ENCODE measurements around the gene C14orf119. TPM values are rescaled to one million over a fixed set of nuclear protein-coding genes. Genes with fewer than 3 reads are reported as not detected.

C14orf119 gene
- total RNA-seq, 1 donor from 2014 or later: 27.3 TPM

DNA sequence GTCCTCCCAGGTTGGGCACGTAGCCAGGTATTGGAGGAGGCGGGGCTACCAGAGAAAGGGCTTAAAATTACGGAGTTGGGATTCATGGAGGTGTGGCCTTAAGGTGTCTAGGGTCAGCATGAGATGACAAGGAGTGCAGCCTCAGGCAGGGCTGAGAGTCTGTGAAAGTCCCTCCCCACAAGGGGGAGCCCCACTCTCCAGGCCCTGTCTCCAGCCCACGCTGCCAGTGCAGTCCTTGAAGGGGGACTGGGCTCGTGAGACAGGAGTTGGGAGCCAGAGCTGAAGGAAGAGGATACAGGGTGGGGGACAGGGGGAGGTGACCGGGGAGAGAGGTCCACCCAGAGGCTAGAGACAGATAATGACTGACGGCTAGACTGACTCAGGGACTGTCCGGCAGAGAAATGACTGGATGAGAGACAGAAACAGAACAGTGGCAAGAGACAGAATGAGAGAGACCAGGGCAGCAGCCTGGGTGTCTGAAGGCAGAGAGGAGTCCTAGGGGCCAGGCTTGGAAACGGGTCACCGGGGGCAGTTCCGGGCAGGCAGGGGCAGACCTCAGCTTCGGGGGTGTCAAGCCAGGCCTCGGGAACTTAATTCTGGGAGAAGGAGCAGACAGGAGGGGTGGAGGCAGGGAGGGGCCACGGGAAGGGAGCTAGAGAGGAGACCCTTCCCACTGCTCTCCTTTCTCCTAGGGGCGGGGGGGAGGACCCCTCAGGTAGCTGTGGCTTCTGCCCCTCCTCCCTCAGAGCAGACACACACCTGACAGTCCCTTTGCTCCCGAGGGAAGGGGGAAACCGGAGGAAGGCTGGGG is 39.0 kb upstream of the C14orf119 start:
- peak overlapping the region; percentile 62 for H3K4me3 ChIP-seq (ENCODE audit: low read depth, low read length)
- DNase-seq (ENCODE audit: low read depth): no peak
- peak; percentile 84 for TF ChIP-seq CTCF (conservative IDR thresholded peaks at IDR 0.05; ENCODE audit: low read depth, low read length)

DNA sequence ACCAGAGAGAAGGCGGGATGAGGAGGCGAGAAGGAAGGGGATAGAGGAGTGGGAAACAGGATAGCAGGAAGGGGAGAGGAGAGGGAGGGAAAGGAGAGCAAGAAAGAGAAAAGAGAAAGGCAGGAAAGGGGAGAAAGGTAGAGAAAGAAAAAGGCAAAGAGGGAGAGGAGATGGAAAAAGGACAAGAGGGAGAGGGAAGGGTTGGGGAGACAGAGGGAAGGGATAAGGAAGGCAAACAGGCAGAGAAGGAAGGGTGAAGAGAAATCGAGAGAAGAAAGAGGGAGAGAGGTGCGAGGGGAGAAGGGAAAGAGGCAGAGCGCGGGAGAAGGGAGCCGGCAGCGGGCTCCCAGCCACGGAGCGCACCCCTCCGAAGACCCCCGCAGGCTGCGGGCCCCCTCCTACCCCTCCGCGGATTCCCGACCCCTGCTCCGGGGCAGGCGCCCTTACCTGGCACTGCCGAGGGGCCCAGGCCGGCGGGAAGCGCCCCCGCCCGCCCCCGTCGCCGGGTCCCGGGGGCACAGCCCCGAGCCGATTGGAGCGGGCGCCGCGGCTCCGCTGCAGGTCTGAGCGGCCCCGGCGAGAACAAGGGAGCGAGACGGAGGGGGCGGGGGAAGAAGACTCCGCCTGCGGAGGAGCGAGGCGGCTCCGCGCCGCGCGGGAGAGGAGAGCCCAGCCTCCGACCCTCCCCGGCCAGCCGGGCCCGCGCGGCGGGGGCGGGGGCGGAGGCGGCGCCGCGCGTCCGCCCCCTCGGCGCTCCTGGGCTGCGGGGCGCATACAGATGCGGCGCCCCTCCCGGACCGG is 38.1 kb upstream of the C14orf119 start, which contains the start of gene CDH24:
TSS of gene CDH24 (minus strand) at position 565 of the 801 bp plus-strand sequence. CDS start 1,787 bp downstream, outside the sequence.
- no peak for DNase-seq (ENCODE audit: low read depth)

GRCh38 chr14:23057757-23058653 is 37.3 kb upstream of the C14orf119 start:
- DNase-seq (ENCODE audit: low read depth): no peak
- peak; percentile 94 for TF ChIP-seq CTCF (conservative IDR thresholded peaks at IDR 0.05; ENCODE audit: low read depth, low read length)
- peak overlapping the region; percentile 62 for H3K4me3 ChIP-seq (ENCODE audit: low read depth, low read length)

More for the DNA sequence above, 38.1 kb upstream of the C14orf119 start, which contains the start of gene CDH24:
- no peak for TF ChIP-seq CTCF (conservative IDR thresholded peaks at IDR 0.05; ENCODE audit: low read depth, low read length)
- peak within 1 kb of the TSS; percentile 62 for H3K4me3 ChIP-seq (ENCODE audit: low read depth, low read length)

- no peak overlapping the region for H3K4me3 ChIP-seq (ENCODE audit: low read depth, low read length)
- DNase-seq (ENCODE audit: low read depth): no peak
- TF ChIP-seq CTCF (conservative IDR thresholded peaks at IDR 0.05; ENCODE audit: low read depth, low read length): no peak
Measured at GRCh38 chr14:23058654-23059504, 36.4 kb upstream of the C14orf119 start.

DNA sequence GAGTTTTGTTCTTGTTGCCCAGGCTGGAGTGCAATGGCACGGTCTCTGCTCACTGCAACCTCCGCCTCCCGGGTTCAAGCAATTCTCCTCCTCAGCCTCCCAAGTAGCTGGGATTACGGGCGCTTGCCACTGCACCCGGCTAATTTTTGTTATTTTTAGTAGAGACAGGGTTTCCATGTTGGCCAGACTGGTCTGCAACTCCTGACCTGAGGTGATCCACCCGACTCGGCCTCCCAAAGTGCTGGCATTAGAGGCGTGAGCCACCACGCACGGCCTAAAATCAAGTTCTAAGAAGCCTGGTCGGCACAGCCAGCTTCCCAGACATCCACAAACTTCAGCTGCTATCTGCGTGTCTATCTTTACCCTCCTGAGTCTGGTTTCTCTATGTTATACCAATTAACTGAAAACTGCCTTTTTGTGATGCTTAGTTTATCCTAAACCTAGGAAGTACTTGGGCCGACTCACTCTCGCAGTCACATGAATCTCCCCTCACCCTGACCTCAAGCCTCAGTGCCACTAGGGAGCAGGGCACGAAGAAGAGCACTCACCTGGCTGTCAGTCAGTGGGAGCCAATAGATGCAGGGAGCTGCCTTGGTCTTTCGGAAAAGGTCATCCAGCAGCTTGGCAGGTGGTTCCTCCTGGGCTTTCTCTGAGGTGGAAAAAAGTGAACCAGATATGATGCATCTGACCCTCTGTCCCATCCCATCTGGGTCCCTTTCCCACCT is 34.6 kb upstream of the C14orf119 start:
- no peak for DNase-seq (ENCODE audit: low read depth)
- H3K4me3 ChIP-seq (ENCODE audit: low read depth, low read length): no peak overlapping the region
- TF ChIP-seq CTCF (conservative IDR thresholded peaks at IDR 0.05; ENCODE audit: low read depth, low read length): no peak

Measured in epithelial cell of proximal tubule (primary cell).